Transverse colon (tissue), 4 donors: ENCODE data around the gene ZBTB20. TPM values are rescaled to one million over a fixed set of nuclear protein-coding genes. Genes with fewer than 3 reads are reported as not detected.

Experiments used
- DNase-seq: peaks from one replicate; pipeline ENCODE4 v3.0.0-alpha.2; 2019
- H3K27ac ChIP-seq, 4 donors: fragments of 200-600 bp; sonication (generic); 2 replicates each; pipeline ENCODE4 v1.5.1; 2016 to 2018; ENCODE audit warnings: inconsistent platforms in 4 of 4
- H3K27me3 ChIP-seq: fragments of 200-600 bp; sonication (generic); 2 replicates; pipeline ENCODE4 v1.5.1; 2017; ENCODE audit warnings: inconsistent platforms
- H3K36me3 ChIP-seq, 4 donors: fragments of 200-600 bp; sonication (generic); 2 replicates each; pipeline ENCODE4 v1.5.1; 2017 to 2019; ENCODE audit warnings: inconsistent platforms in 4 of 4
- H3K4me1 ChIP-seq, 4 donors: fragments of 200-600 bp; sonication (generic); 2 replicates each; pipeline ENCODE4 v1.5.1; 2017 to 2020; ENCODE audit warnings: inconsistent platforms in 4 of 4
- H3K4me3 ChIP-seq, 4 donors: fragments of 200-600 bp; sonication (generic); 1 replicate in 1 of 4; 2 replicates in 3 of 4; pipeline versions ENCODE4 v1.5.1 to v1.6.1; 2017 to 2019; ENCODE audit warnings: inconsistent platforms in 4 of 4
- H3K9me3 ChIP-seq, 2 donors: fragments of 200-600 bp; sonication (generic); 2 replicates each; pipeline ENCODE4 v1.5.1; 2017 to 2019; ENCODE audit warnings: inconsistent platforms in 2 of 2
- CTCF ChIP-seq, 5 experiments: fragments of 200-600 bp in 3 of 5; fragments of 450-650 bp in 2 of 5; sonication (generic) in 3 of 5; IDR thresholded peaks; 1 replicate in 2 of 5; 2 replicates in 3 of 5; pipeline ENCODE4 v1.5.1; 2016 to 2017; ENCODE audit warnings: antibody characterized with exemption in 5 of 5, inconsistent platforms in 3 of 5, mild to moderate bottlenecking in 2 of 5, moderate library complexity in 1 of 5
- EP300 ChIP-seq: sonication (generic); formaldehyde crosslinking; IDR thresholded peaks from one replicate; pipeline ENCODE4 v1.6.1; 2017; ENCODE audit warnings: antibody characterized with exemption, low read depth
- POLR2A ChIP-seq: fragments of 450-650 bp; IDR thresholded peaks from one replicate; pipeline ENCODE4 v1.6.1; 2016; ENCODE audit warnings: antibody characterized with exemption, mild to moderate bottlenecking, moderate library complexity
- POLR2AphosphoS5 ChIP-seq, 3 donors: sonication (generic); formaldehyde crosslinking; IDR thresholded peaks; one replicate each; pipeline ENCODE4 v1.6.1; 2016; ENCODE audit warnings: antibody characterized with exemption in 3 of 3
- WGBS, 2 donors: methylation state at CpG; one replicate each; pipeline ENCODE4 v1.1.5; 2018; ENCODE audit warnings: low coverage in 1 of 2; 5-methylcytosine and 5-hydroxymethylcytosine counted together
- in situ Hi-C, 4 donors: fragments of 200-750 bp; cut with MboI; loops; one replicate each; pipeline versions ENCODE4 v1.15.0 to v1.15.1; 2017; ENCODE audit warnings: low sequenced_read_pairs in 3 of 4, low pct_ligation_motif_present in 1 of 4, low pct_unique_long_range_greater_than_20kb in 1 of 4
- intact Hi-C: fragments of 100-400 bp; cut with DNase I; formaldehyde crosslinking; loops from one replicate; pipeline ENCODE4 v1.15.1; 2023; ENCODE audit warnings: low total_unique reads
- total RNA-seq, 4 donors: library from RNA; depleted of rRNA; stranded (reverse); fragments of >200 nt; gene quantifications; one replicate each; pipeline ENCODE4 v1.1.0, GENCODE V29; 2016

ZBTB20 gene
- total RNA-seq, 4 donors from 2014 or later, result 44.6 to 50.5 (median 46.4) TPM

- Histone ChIP-seq H3K27me3 (no peaks in the 10 kb centered on the region), H3K27ac (peak overlapping the region in 3 of 4 donors; percentile 26 to 43 (median 34)), H3K9me3 (no peaks in the 10 kb centered on the region), H3K4me1 (peaks cover 8 to 27% (median 12%) of the 10 kb centered on the region in 4 donors), H3K36me3 (no peaks in the 10 kb centered on the region), H3K4me3 (no peak overlapping the region)
- no peak for TF ChIP-seq EP300
- no peak for TF ChIP-seq POLR2AphosphoS5 (IDR thresholded peaks at IDR 0.05)
- no peak for TF ChIP-seq POLR2A
- no peak for TF ChIP-seq CTCF (IDR thresholded peaks at IDR 0.05)
- intact Hi-C loops, result no loop called here
- 33 to 62% methylated on average over 1 of the region's 1 CpG for WGBS, 2 donors
- DNase-seq, result no peak
- in situ Hi-C loops, result no loop called here
Observed at GRCh38 chr3:114872588-114872987, 274.5 kb downstream of the ZBTB20 start.

- peak; percentile 35 for TF ChIP-seq EP300
- no peak for TF ChIP-seq POLR2AphosphoS5 (IDR thresholded peaks at IDR 0.05)
- in situ Hi-C loops (no loop called here), intact Hi-C loops (no loop called here)
- Histone ChIP-seq H3K27ac (peak overlapping the region in 3 of 4 donors; percentile 26 to 43 (median 34)), H3K9me3 (no peaks in the 10 kb centered on the region), H3K4me1 (peaks cover 8 to 27% (median 9%) of the 10 kb centered on the region in 4 donors), H3K4me3 (no peak overlapping the region), H3K36me3 (no peaks in the 10 kb centered on the region), H3K27me3 (no peaks in the 10 kb centered on the region)
- WGBS, 2 donors, result 66 to 67% methylated on average over 1 of the region's 1 CpG
- no peak for DNase-seq
Observed at GRCh38 chr3:114872050-114872449, 275.0 kb downstream of the ZBTB20 start.

DNA sequence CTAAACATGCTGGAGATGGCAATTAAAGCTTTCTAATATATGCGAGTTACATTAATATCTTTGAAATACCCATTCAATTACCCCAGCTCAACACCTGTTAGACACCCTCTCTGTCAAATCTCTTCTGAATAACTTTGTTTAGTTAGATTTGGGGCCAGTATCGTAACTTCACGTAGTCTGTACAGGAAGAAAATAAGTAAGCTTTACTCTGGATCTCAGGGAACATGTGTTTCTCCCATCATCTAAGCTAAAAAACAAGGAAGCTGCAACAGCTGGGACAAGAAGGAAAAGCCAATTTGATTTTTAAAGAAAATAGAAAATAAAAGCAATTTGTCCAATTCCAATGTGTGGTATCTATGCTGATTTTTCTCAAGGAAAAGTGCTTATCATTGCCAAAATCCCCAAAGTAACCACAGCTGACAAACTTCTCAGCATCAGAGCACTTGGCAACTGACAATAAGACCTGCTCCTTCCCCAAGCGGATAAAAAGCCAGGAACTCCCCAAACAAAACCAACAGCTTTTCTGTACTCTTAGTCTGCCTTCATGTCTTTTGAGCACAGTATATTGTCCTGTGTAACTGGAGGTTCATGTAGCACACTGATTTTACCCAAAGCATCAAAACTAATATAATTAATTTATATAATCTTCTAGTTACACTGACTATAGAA is 279.1 kb downstream of the ZBTB20 start:
- TF ChIP-seq POLR2AphosphoS5 (IDR thresholded peaks at IDR 0.05), result no peak
- no peak for TF ChIP-seq POLR2A
- TF ChIP-seq EP300, result no peak
- TF ChIP-seq CTCF (IDR thresholded peaks at IDR 0.05), result no peak
- H3K27me3 ChIP-seq, result no peaks in the 10 kb centered on the region
- no peaks in the 10 kb centered on the region for H3K36me3 ChIP-seq
- H3K9me3 ChIP-seq, result no peaks in the 10 kb centered on the region
- no peak for DNase-seq
- peaks cover 8 to 28% (median 11%) of the 10 kb centered on the region in 4 donors for H3K4me1 ChIP-seq
- intact Hi-C loops (no loop called here), in situ Hi-C loops (no loop called here)
- no peak overlapping the region for H3K27ac ChIP-seq
- 78 to 94% methylated on average over 4 of the region's 4 CpGs for WGBS, 2 donors
- no peak overlapping the region for H3K4me3 ChIP-seq

- H3K4me1 ChIP-seq, result peaks cover 4 to 22% (median 9%) of the 10 kb centered on the region in 4 donors
- intact Hi-C loops (no loop called here), in situ Hi-C loops (no loop called here)
- H3K27ac ChIP-seq, result no peak overlapping the region
- H3K36me3 ChIP-seq, result no peaks in the 10 kb centered on the region
- no peak for DNase-seq
- no peaks in the 10 kb centered on the region for H3K27me3 ChIP-seq
- no peaks in the 10 kb centered on the region for H3K9me3 ChIP-seq
- H3K4me3 ChIP-seq, result no peak overlapping the region
- 96 to 100% methylated on average over 1 to 6 of the region's 6 CpGs for WGBS, 2 donors
- TF ChIP-seq CTCF (IDR thresholded peaks at IDR 0.05) (no peak), POLR2AphosphoS5 (IDR thresholded peaks at IDR 0.05) (no peak), POLR2A (no peak), EP300 (no peak)
Observed at GRCh38 chr3:114867359-114867758, 279.7 kb downstream of the ZBTB20 start.

GRCh38 chr3:114866430-114866829 is 280.7 kb downstream of the ZBTB20 start:
- Histone ChIP-seq H3K36me3 (no peaks in the 10 kb centered on the region), H3K27me3 (no peaks in the 10 kb centered on the region), H3K4me1 (peaks cover 0 to 18% (median 1%) of the 10 kb centered on the region in 4 donors), H3K4me3 (no peak overlapping the region), H3K27ac (no peak overlapping the region), H3K9me3 (no peaks in the 10 kb centered on the region)
- intact Hi-C loops, result no loop called here
- in situ Hi-C loops, result no loop called here
- TF ChIP-seq CTCF (IDR thresholded peaks at IDR 0.05) (no peak), POLR2AphosphoS5 (IDR thresholded peaks at IDR 0.05) (no peak), POLR2A (no peak), EP300 (no peak)
- no peak for DNase-seq
